ENCODE data around the gene ENDOV.

DNA sequence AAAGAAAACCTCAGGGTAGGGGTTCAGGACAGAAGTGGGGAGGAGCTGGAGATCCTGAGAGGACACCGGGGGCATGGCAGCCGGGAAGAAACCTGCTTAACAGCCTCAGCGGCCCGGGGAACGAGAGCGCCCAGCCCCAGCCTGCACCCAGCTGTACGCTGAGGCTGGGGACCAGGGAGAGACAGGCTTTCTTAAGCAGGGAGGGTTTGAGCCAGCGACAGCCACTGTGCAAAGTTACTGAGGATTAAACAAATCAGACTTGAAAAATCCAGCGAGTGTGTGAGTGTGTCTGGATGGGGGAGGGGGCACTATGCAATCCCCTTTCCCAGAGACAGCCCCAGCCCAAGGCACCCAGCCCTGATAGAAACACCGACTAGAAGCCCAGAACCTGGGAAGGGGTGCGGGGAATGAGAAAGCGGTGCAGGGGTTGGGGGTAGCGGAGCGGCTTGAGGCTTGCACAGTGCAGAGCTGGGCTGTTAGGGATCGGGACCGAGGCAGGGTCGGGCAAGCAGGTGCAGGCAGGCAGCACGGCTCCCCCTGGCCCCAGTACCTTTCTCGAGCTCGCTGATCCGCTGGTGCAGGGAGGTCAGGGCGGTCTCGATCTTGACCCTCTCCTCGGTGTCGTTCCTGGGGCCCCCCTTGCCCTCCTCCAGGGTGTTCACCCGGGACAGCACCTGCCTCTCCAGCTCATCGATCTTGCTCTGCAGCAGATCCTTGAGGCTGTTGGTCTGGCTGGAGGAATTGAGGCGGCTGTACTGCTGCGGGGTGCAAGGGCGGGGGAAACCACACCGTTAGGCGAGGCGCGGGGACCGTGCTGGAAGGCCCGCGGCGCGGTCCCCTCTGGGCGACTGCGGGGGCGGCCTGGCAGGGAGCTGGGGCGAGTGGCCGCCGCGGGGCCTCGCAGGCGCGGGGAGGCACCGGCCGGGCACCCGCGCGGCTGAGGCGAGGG lies 60.3 kb downstream of the ENDOV start:
- no peak for TF ChIP-seq CTCF (conservative IDR thresholded peaks at IDR 0.05; ENCODE audit: low read length)
- TF ChIP-seq EZH2phosphoT487 (IDR thresholded peaks at IDR 0.05; ENCODE audit: borderline replicate concordance), result no peak

Data from Loucy (cell line).